ENCODE data around the gene SNX30. TPM values are rescaled to one million over a fixed set of nuclear protein-coding genes. Genes with fewer than 3 reads are reported as not detected.

The SNX30 gene
- total RNA-seq, 1 experiment from 2014 or later: 10.2 TPM

- Histone ChIP-seq H3K9me3 (replicated peaks) (no peaks in the 10 kb centered on the region), H3K36me3 (no peaks in the 10 kb centered on the region), H3K4me1 (replicated peaks) (no peaks in the 10 kb centered on the region), H3K4me3 (no peak overlapping the region), H3K27ac (no peak overlapping the region), H3K27me3 (replicated peaks) (no peaks in the 10 kb centered on the region)
- no peak for DNase-seq (ENCODE audit: low read depth in 1 of 2, low spot score in 2 of 2)
Measured at GRCh38 chr9:112887381-112887780, 136.8 kb downstream of the SNX30 start.

GRCh38 chr9:112890106-112891081, 139.8 kb downstream of the SNX30 start, which contains the start of gene SLC46A2:
SLC46A2 (minus strand) TSS chr9:112890876; CDS start chr9:112890681, 195 bp downstream.
- no peak for DNase-seq (ENCODE audit: low read depth in 1 of 2, low spot score in 2 of 2)
- no peaks in the 10 kb centered on the region for H3K9me3 ChIP-seq (replicated peaks)
- no peaks in the 10 kb centered on the region for H3K36me3 ChIP-seq
- no peak within 1 kb of the TSS for H3K27ac ChIP-seq
- no peaks in the 10 kb centered on the region for H3K27me3 ChIP-seq (replicated peaks)
- H3K4me1 ChIP-seq (replicated peaks): no peaks in the 10 kb centered on the region
- H3K4me3 ChIP-seq: no peak within 1 kb of the TSS

- Histone ChIP-seq H3K27me3 (replicated peaks) (no peaks in the 10 kb centered on the region), H3K4me3 (no peak overlapping the region), H3K36me3 (no peaks in the 10 kb centered on the region), H3K27ac (no peak overlapping the region), H3K4me1 (replicated peaks) (no peaks in the 10 kb centered on the region), H3K9me3 (replicated peaks) (no peaks in the 10 kb centered on the region)
- DNase-seq (ENCODE audit: low read depth in 1 of 2, low spot score in 2 of 2): no peak
Measured at GRCh38 chr9:112891521-112891920, 141.0 kb downstream of the SNX30 start.

GRCh38 chr9:112892981-112893380, 142.4 kb downstream of the SNX30 start:
- DNase-seq (ENCODE audit: low read depth in 1 of 2, low spot score in 2 of 2): no peak
- Histone ChIP-seq H3K27ac (no peak overlapping the region), H3K27me3 (replicated peaks) (no peaks in the 10 kb centered on the region), H3K4me3 (no peak overlapping the region), H3K4me1 (replicated peaks) (no peaks in the 10 kb centered on the region), H3K36me3 (no peaks in the 10 kb centered on the region), H3K9me3 (replicated peaks) (no peaks in the 10 kb centered on the region)

- Histone ChIP-seq H3K4me3 (no peak overlapping the region), H3K27me3 (replicated peaks) (0 out of 2 replicates have a peak, but pooled peaks cover 3% of the 10 kb centered on the region), H3K27ac (no peak overlapping the region), H3K9me3 (replicated peaks) (no peaks in the 10 kb centered on the region), H3K36me3 (no peaks in the 10 kb centered on the region), H3K4me1 (replicated peaks) (no peaks in the 10 kb centered on the region)
- DNase-seq (ENCODE audit: low read depth in 1 of 2, low spot score in 2 of 2): no peak
Measured at GRCh38 chr9:112894041-112894440, 143.5 kb downstream of the SNX30 start.

GRCh38 chr9:112894699-112895098, 144.1 kb downstream of the SNX30 start:
- H3K9me3 ChIP-seq (replicated peaks): no peaks in the 10 kb centered on the region

GRCh38 chr9:112896131-112896530, 145.6 kb downstream of the SNX30 start:
- no peaks in the 10 kb centered on the region for H3K4me1 ChIP-seq (replicated peaks)
- no peak overlapping the region for H3K27ac ChIP-seq
- no peak overlapping the region for H3K4me3 ChIP-seq
- H3K9me3 ChIP-seq (replicated peaks): no peaks in the 10 kb centered on the region
- no peak for DNase-seq (ENCODE audit: low read depth in 1 of 2, low spot score in 2 of 2)
- 0 out of 2 replicates have a peak, but pooled peaks cover 3% of the 10 kb centered on the region for H3K27me3 ChIP-seq (replicated peaks)
- no peaks in the 10 kb centered on the region for H3K36me3 ChIP-seq

More at GRCh38 chr9:112894699-112895098, 144.1 kb downstream of the SNX30 start:
- Histone ChIP-seq H3K4me3 (no peak overlapping the region), H3K27me3 (replicated peaks) (0 out of 2 replicates have a peak, but pooled peaks cover 3% of the 10 kb centered on the region), H3K27ac (no peak overlapping the region), H3K4me1 (replicated peaks) (no peaks in the 10 kb centered on the region), H3K36me3 (no peaks in the 10 kb centered on the region)
- no peak for DNase-seq (ENCODE audit: low read depth in 1 of 2, low spot score in 2 of 2)

GRCh38 chr9:112898872-112899311, 148.3 kb downstream of the SNX30 start:
- Histone ChIP-seq H3K4me3 (no peak overlapping the region), H3K4me1 (replicated peaks) (no peaks in the 10 kb centered on the region), H3K27ac (no peak overlapping the region), H3K27me3 (replicated peaks) (0 out of 2 replicates have a peak, but pooled peaks cover 3% of the 10 kb centered on the region), H3K36me3 (no peaks in the 10 kb centered on the region), H3K9me3 (replicated peaks) (no peaks in the 10 kb centered on the region)
- DNase-seq (ENCODE audit: low read depth in 1 of 2, low spot score in 2 of 2): no peak

GRCh38 chr9:112900488-112900887, 149.9 kb downstream of the SNX30 start:
- Histone ChIP-seq H3K9me3 (replicated peaks) (no peaks in the 10 kb centered on the region), H3K36me3 (no peaks in the 10 kb centered on the region), H3K27me3 (replicated peaks) (0 out of 2 replicates have a peak, but pooled peaks cover 3% of the 10 kb centered on the region), H3K4me3 (no peak overlapping the region), H3K27ac (no peak overlapping the region), H3K4me1 (replicated peaks) (no peaks in the 10 kb centered on the region)
- no peak for DNase-seq (ENCODE audit: low read depth in 1 of 2, low spot score in 2 of 2)

- no peak overlapping the region for H3K4me3 ChIP-seq
- H3K27ac ChIP-seq: no peak overlapping the region
- H3K36me3 ChIP-seq: no peaks in the 10 kb centered on the region
- 0 out of 2 replicates have a peak, but pooled peaks cover 3% of the 10 kb centered on the region for H3K27me3 ChIP-seq (replicated peaks)
- H3K9me3 ChIP-seq (replicated peaks): no peaks in the 10 kb centered on the region
- no peak for DNase-seq (ENCODE audit: low read depth in 1 of 2, low spot score in 2 of 2)
- H3K4me1 ChIP-seq (replicated peaks): no peaks in the 10 kb centered on the region
Measured at GRCh38 chr9:112900901-112901300, 150.3 kb downstream of the SNX30 start.

- H3K27me3 ChIP-seq (replicated peaks): no peaks in the 10 kb centered on the region
Measured at GRCh38 chr9:112905084-112905483, 154.5 kb downstream of the SNX30 start.

GRCh38 chr9:112911736-112912135, 161.2 kb downstream of the SNX30 start:
- Histone ChIP-seq H3K27ac (no peak overlapping the region), H3K27me3 (replicated peaks) (no peaks in the 10 kb centered on the region), H3K36me3 (no peaks in the 10 kb centered on the region), H3K9me3 (replicated peaks) (no peaks in the 10 kb centered on the region), H3K4me3 (no peak overlapping the region), H3K4me1 (replicated peaks) (no peaks in the 10 kb centered on the region)
- no peak for DNase-seq (ENCODE audit: low read depth in 1 of 2, low spot score in 2 of 2)

More at GRCh38 chr9:112905084-112905483, 154.5 kb downstream of the SNX30 start:
- H3K36me3 ChIP-seq: no peaks in the 10 kb centered on the region
- H3K4me3 ChIP-seq: no peak overlapping the region
- H3K9me3 ChIP-seq (replicated peaks): no peaks in the 10 kb centered on the region
- H3K4me1 ChIP-seq (replicated peaks): no peaks in the 10 kb centered on the region
- H3K27ac ChIP-seq: no peak overlapping the region
- no peak for DNase-seq (ENCODE audit: low read depth in 1 of 2, low spot score in 2 of 2)

- no peak overlapping the region for H3K4me3 ChIP-seq
- H3K9me3 ChIP-seq (replicated peaks): no peaks in the 10 kb centered on the region
- H3K27ac ChIP-seq: no peak overlapping the region
- no peaks in the 10 kb centered on the region for H3K27me3 ChIP-seq (replicated peaks)
- no peaks in the 10 kb centered on the region for H3K36me3 ChIP-seq
- H3K4me1 ChIP-seq (replicated peaks): no peaks in the 10 kb centered on the region
- DNase-seq (ENCODE audit: low read depth in 1 of 2, low spot score in 2 of 2): no peak
Measured at GRCh38 chr9:112912636-112913035, 162.1 kb downstream of the SNX30 start.

GRCh38 chr9:112913326-112913725, 162.8 kb downstream of the SNX30 start:
- DNase-seq (ENCODE audit: low read depth in 1 of 2, low spot score in 2 of 2): no peak
- Histone ChIP-seq H3K36me3 (no peaks in the 10 kb centered on the region), H3K27ac (no peak overlapping the region), H3K9me3 (replicated peaks) (no peaks in the 10 kb centered on the region), H3K4me1 (replicated peaks) (no peaks in the 10 kb centered on the region), H3K4me3 (no peak overlapping the region), H3K27me3 (replicated peaks) (no peaks in the 10 kb centered on the region)
